GM18502 (cell line): ENCODE data around the gene RAB25.
"Not testable (repeated sequence)": the region's sequence is repeated elsewhere in the genome, so short reads cannot be mapped to it uniquely, and the experiment has no call there.

Experiments used
- ATAC-seq: cut with Tn5 transposase; IDR thresholded peaks from one replicate; pipeline ENCODE4 v1.9.1; 2021; ENCODE audit warnings: mild to moderate bottlenecking; ENCODE audit not compliant: unreplicated experiment, poor library complexity

The RAB25 gene

DNA sequence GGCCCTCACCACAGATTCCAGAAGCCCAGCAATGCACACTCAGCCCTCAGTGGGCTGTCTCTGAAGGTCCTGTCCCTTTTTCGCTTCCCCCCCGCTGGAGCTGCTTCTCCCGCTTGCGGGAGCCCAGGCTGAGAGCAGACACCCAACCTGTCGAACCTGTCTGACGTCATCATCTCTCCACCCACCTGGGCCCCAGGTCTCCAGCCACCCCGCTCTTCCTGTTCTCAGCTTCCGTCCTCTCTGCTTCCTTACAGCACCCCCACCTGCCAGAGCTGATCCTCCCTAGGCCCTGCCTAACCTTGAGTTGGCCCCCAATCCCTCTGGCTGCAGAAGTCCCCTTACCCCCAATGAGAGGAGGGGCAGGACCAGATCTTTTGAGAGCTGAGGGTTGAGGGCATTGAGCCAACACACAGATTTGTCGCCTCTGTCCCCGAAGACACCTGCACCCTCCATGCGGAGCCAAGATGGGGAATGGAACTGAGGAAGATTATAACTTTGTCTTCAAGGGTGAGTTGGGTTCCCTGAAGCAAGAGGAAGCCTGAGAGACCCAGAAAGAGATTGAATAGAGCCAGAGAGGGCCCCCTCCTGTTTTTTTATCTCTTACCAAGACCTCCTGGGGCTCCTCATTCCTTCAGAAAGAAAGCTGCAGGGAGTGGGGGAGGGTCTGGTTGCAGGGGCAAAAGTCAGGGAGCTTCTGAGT is at the start of gene RAB25:
TSS of gene RAB25 (plus strand) at position 224 of the 700 bp plus-strand sequence. CDS start at position 465, 241 bp downstream.
- ATAC-seq, result no peak

DNA sequence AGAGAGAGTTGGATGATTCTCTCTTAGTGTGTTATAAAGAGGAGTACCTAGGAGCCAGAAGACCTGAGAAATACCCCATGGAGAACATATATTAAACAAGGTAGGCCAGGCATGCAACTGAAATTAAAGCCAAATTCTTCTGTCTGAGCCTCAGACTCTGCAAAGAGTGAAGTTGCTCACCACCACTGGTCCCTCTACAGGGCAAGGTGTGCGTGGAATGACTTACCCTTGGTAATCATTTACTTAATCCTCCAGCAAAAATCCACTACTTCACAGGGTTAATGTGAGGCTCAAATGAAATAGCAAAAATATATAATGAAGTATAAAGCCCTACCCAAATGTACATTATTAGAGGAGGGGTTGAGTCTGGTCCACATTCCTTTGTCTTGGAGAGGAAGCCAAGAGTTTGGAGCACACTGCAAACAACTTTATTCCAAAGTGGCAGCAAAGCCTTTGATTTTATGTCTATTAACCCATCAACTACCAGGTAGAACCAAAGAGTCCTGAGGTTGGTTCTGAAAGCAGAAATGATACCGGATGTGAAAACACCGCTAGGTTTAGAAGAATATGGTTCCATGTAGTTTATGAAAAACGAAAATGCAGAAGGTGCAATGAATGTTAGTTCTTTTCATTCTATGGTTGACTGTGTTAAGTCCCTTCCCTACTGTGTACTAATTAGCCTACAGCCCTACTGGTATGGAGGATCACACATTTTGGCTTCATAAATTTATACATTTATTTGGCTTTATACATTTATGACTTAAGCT is 48.7 kb upstream of the RAB25 start:
- ATAC-seq, result peak; percentile 83

DNA sequence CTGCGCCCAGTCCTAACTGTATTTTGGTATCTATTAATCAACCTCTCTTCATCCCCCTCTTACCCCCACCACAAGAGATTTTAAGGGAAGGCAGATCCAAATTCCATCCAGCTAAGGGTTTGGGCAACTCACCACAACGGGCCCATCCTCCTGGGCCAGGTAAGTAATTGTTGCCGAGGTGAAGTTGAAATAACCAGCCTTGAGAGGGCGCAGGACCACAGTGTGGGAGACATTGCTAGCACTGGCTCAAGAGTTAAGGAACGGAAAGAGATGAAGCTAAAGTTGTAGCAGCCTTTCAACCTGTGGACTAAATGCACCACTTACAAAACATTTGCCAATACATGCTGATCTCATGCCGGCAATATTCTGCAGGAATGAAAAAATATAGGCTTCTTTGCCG is 46.1 kb upstream of the RAB25 start:
- ATAC-seq, result no peak

DNA sequence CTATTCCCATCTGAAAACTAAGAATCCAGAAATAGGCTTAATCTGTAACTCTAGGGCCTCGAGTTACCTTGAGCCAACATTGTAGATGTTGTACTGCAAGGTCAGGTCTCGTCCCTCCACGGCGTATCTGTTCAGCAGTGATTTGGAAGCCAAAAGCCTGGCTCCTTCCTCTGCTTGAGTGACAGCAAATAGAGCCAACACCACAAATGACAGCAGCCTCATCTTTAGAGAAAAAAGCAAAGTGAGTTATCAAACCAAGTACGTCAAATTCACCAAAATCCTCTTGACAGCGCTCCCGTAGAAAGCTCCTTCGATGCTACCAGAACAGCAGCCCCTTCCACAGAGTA is 41.0 kb upstream of the RAB25 start:
- ATAC-seq, result no peak

DNA sequence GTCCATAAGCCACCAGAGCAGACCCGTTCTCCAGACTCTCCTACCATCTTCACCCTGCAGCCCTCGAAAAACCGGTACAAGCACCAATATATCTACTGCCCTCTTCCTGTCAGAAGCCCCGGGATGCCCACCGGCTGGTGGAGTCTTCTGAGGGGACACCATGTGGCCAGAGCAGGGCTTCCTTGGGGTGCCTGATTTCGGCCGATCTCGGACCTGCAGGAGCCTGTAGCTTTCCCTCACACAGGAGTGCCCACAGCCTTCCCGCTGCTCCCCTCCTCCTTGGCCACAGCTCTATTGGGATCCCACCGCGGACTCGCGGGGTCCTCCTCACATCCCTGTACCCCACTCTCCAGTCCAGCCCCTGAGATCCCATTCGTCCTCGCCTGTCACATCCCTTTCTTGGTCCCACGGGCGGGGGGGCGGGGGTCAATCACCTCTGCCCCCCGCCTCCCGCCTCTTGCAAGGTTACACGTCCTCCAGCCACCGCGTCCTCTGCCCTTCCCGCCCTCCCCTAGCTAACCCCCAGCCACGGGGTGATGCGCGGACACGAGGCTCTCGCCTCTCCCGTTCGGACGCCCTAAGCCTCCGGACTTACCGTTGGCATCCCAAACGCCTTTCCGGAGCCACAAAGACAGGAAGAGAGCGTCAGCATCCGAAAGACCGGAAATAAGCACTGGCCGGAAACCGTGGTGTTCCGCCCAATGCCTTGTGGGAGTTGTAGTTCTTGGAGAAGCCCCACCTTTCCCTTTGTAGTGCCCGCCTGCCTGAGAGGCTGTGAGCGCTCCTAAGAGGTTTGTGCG is 40.5 kb upstream of the RAB25 start, which contains the start of gene SSR2:
TSS of gene SSR2 (minus strand) at position 659 of the 800 bp plus-strand sequence. CDS start 784 bp downstream, outside the sequence.
- ATAC-seq, result peak; percentile 96

DNA sequence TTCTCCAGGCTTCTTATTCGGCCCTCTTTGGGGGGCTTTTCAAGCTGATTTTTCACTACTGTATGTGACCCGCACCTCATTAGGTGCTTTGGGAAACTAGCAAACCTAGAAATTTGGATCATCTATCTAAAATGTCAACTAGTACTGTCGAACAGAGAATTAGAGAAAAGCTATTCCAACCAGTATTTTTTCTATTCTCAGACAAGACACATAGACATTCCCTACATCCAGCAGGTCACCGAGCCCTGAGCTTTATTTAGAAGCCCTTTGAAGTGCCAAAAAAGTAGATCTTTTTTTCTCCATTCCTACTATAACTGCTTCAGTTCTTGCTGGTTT is 39.9 kb upstream of the RAB25 start:
- no peak for ATAC-seq

DNA sequence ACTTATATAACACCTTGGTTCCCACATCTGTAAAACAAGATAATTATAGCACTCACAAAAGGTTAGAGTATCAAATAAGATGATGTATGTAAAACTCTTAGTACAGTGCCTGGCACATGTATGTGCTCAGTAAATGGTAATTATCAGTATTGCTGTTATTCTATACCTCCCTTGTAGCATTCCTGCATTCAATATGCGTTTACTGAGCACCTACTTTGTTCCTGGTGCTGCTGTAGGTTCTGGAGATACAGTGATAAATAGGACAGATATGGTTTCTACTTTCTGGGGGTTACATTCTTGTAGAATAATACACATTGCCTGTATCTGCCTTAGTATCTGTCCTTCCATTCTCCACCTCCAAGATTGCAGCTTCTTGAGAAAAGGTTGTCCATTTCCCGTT is 39.0 kb upstream of the RAB25 start:
- ATAC-seq, result no peak

DNA sequence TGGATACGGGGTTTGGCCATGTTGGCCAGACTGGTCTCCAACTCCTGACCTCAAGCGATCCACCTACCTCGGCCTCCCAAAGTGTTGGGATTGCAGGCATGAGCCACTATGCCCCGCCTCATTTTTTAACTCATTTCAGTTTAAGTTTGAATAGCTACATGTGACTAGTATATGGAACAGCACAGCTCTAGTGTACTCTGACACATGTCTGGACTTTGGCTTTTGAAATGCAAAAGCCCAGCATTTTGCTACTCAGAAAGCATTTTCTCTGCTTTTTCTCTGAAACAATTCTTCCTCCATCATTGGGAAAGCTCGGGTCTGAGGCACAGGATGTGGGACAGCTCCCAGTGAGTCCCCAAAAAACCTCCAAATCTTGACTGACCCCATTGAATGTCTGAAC is 36.2 kb upstream of the RAB25 start:
- ATAC-seq, result no peak

DNA sequence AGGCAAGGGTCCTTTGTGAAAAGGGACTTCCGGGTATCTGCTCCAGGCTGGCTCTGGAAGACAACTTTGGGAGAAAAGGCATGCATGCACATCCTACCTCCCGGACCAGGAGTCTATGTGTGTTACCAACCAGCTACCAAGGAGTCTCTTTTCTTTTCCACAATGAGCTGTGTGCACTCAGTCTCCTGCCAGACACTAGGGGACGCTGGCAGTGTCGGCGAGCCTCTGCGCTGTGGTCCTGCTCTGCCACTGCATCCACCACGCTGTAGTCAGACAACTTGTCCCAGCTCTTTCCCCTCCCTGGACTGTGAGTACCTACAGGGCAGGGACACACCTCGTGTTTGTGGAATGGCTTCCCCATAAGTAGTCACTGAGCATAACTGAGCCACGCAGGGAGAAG is 35.1 kb upstream of the RAB25 start:
- ATAC-seq, result no peak

DNA sequence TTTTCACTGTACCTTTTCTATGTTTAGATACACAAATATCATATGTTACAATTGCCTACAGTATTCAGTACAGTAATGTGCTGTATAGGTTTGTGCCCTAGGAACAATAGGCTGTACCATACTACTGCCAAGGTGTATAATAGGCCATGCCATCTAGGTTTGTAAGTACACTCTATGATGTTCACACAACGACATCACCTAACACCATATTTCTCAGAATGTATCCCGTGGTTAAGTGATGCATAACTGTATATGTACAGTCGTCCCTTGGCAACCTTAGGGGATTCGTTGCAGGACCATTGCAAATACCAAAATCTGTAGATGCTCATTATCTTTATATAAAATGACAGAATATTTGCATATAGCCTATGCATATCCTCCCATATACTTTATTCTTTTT is 34.4 kb upstream of the RAB25 start:
- no peak for ATAC-seq

DNA sequence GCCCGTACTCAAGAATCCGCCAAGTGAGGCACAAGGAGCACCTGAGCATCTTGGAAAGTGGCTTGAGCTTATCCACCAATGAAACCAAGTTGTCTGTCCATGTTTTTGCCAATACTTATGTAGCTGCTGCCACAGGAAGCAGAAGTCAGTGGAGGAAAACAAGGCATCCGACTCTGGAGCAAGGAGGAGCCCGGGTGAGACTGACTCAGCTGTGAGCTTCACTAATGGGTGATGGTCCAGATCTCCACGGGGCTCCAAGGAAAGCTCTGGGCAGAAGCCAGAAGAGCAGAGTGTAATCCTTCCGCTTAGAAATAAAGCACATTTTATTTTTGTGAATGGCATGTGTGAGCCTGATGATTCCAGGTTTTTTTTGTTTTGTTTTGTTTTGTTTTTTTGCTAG is 27.9 kb upstream of the RAB25 start:
- ATAC-seq, result no peak

DNA sequence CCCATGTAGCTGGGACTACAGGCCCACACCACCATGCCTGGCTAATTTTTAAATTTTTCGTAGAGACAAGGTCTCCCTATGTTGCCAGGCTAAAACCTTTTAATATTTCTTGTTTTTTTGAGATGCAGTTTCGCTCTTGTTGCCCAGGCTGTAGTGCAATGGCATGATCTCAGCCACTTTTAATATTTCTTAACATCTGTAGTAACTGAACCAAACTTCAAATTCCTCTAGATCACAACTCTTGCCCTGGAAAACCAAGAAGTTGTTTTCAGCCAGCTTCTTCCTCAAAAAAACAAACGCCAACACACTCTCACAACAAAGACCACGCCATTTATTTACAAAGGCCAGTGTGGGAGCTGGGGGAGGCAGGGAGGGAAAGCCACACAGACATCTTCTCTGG is 26.0 kb upstream of the RAB25 start:
- ATAC-seq, result not testable (repeated sequence)

DNA sequence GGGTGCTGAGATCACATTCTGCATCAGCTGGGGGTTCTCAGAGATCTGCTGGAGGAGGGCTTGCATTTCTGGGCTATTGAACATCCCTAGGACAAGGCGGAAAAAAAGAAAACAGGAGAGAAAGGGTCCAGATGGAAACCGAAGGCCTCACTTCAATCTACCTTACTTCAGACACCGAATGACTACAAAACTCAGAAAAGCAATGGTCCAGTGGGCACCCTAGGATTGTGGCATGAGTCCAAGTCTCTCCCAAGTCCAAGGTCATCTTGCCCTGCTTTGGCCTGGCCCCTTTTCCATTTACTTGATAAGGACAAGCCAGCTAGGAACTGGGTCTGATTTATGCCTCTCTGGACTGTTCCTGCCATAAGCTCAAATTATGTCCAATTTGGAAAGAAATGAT is 18.1 kb upstream of the RAB25 start:
- ATAC-seq, result no peak

DNA sequence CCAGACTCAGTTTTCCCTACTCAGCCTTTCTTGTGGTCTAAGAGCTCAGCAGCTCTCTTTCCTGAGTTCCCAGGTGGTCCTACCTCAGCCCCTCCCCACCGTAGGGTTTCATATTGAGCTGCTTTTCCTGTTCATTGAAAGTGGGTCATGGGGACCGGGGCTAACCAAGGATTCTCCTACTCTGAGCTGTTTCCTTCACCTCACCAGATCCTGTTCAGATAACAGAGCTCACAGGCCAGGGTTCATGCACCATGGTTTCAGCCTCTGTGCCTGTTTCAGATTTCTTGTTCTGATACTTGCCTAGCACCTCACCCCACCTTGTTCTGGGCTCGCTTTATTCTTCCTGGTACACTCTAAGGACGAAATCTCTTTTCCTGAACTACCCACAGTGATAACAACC is 15.9 kb upstream of the RAB25 start:
- no peak for ATAC-seq

DNA sequence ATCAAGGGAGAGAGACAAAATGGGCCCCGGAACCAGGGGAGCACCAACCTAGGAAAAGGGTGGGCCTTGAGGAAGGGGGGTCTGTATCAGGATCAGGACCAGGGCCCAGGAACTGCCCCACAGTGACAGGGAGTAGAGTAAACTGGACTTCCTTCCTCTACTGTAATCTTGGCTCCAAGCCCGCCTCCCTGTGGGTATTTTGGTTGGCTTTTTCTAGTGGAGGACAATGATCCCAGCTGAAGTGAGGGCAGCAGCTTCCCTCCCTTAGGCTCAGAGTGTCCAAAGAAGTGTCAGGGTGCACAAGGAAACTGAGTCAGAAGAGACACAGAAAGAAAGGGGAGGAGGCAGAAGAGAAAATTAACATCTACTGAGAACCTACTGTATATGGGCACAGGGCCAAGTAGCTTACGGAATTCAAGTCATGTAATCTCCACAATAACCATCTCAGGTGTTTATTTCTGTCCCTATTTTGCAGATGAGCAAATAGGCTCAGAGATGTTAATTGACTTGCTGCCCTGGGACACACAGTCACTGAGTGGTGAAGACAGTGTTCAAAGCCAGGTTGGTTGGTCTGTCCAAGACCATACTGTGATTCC is 12.2 kb upstream of the RAB25 start:
- no peak for ATAC-seq

DNA sequence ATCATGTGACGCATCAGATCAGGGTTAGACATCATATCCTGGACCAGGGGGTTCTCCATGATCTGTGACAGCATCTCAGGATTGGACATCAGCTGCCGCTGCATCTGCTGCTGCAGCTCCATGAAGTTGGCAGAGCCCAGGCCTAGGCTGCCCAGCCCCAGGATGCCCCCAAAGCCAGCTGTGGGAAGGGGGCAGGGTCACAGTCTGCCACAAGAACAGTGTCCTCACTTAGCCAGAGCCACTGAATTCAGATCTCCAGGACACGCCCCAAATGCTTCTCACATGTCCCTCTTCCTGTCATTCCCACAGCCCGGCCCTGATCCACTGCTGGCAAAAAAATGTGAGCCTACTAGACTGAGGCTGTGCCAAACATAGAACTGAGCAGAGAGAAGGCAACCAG is 10.6 kb upstream of the RAB25 start:
- no peak for ATAC-seq

DNA sequence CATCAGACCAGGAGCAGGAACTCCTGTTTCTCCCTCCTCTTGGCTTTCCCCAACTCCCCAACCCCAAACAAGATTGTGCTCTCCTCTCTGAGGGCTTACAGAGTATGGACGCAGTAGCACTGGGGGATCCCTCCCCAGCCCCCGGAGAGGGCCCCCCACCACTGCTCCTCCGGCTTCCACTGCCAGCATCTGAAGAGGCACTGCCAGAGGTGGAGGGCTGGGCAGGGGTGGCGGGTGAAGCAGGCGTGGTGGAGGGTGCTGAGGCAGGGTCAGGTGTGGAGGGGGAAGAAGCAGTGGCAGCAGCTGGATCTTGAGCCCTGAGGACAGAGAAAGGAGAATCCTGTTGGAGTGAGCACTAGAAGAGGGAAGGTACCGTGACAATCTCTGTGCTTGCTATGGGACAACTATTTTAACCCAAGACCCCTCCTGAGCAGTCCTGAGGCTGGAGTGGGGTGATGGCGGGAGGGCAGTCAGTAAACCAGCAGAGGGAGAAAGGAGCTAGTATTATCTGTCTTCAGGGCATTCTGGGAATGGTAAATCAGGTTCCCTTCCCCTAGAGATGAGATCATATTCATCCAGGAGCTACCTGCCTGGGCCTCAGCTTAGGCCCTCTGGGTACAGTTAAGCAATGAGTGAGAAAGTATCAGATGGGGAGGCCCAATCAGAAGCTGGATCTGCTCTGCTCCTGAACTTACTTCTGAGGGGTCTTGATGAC is 9.8 kb upstream of the RAB25 start:
- no peak for ATAC-seq

DNA sequence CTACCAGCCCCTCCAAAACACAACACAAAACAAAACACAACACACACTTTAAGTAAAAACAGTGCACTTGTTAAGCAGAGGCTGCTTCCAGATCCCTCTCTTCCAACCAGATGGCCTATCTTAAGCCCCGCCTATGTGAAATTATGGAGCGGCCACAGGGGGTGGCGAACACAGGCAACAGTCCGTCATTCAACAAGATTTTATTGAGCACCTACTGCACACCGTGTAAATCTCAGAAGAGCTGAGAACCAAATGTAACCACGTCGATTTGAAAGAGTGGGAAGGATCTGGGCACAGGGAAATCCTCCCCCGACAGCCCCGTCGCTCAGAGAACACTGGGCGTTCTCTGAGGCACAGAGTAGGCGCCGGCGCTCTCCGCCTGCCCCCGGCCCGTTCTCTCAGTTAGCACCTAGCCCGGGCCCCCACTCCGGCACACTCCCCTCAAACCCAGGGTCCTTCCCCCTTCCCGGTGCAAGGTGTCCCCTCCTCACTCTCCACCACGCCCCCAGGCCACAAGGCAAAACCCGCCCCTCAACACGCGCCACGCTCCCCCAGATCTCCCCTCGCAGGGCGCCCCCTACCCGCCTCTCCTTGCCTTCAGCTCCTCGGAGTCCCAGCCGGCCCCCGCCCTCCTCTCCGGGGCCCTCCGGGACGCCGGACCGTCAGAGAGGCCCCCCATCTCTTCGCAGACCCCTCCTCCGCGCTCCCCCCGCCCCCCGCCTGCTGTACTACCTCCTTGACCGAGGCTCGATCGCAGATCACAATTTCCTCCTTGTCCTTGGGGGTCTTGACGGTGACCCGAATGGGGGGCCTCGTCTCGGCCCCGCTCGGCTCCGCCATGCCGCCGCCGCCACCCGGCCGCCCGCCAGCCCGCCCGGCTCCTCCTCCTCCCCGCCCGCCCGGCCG is 7.8 kb upstream of the RAB25 start:
- ATAC-seq, result peak; percentile 15

DNA sequence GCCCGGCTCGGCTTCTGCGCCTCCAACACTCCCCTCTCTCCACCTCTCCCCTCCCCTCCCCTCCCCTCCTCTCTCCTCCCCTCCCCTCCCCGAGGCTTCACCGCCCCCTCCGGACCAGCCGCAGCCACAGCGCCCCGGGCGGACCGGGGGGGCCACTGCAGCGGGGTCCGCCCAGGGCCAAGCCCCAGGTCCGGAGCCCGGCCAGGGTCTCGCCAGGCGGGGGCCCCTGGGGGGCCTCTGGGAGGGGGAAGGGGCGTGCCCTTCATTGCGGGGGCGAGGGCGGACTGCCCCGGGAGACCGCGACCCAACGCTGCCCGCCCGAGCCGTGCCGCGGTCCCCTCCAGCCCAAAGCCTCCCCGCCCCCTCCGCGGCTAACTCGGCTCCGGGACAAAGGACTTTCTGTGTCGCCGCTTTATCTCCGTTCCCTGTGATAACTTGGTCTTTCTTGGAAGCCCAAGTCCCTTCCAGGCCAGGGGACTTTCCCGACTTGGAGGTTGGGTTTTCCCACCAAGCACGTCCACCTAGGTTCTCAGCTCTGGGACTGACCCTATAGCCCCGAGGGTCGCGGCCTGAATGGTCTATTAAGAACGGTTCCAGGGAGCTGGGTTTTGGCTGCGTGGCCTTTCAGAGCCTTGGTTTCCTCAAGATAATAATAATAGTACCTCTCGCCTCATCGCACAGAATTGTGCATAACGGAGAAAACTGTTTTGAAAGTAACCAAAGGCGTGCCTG is 7.0 kb upstream of the RAB25 start, which contains the start of gene UBQLN4:
TSS of gene UBQLN4 (minus strand) at position 31 of the 732 bp plus-strand sequence. CDS start 97 bp downstream, outside the sequence.
- ATAC-seq, result peak; percentile 38
